Measurements from ENCODE around the gene PCDHB7. TPM values are rescaled to one million over a fixed set of nuclear protein-coding genes. Genes with fewer than 3 reads are reported as not detected.
"Not testable (repeated sequence)": the region's sequence is repeated elsewhere in the genome, so short reads cannot be mapped to it uniquely, and the experiment has no call there.

Gene PCDHB7
- total RNA-seq, 2 experiments from 2014 or later, result not detected

DNA sequence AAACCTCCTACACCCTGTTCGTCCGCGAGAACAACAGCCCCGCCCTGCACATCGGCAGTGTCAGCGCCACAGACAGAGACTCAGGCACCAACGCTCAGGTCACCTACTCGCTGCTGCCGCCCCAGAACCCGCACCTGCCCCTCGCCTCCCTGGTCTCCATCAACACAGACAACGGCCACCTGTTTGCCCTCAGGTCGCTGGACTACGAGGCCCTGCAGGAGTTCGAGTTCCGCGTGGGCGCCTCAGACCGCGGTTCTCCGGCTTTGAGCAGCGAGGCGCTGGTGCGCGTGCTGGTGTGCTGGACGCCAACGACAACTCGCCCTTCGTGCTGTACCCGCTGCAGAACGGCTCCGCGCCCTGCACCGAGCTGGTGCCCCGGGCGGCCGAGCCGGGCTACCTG, 15.1 kb upstream of the PCDHB7 start:
- H3K4me3 Mint-ChIP-seq; H3K27me3 Mint-ChIP-seq; H3K9me3 Mint-ChIP-seq (ENCODE audit: low read depth); DNase-seq; CTCF ChIA-PET; H3K27ac Mint-ChIP-seq; H3K36me3 Mint-ChIP-seq; ATAC-seq; H3K4me1 Mint-ChIP-seq: not testable (repeated sequence)

DNA sequence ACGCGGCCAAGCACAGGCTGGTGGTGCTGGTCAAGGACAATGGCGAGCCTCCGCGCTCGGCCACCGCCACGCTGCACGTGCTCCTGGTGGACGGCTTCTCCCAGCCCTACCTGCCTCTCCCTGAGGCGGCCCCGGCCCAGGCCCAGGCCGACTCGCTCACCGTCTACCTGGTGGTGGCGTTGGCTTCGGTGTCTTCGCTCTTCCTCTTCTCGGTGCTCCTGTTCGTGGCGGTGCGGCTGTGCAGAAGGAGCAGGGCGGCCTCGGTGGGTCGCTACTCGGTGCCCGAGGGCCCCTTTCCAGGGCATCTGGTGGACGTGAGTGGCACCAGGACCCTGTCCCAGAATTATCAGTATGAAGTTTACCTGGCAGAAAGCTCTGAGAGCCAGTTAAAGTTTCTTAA, 14.5 kb upstream of the PCDHB7 start:
- H3K27ac Mint-ChIP-seq; ATAC-seq; H3K9me3 Mint-ChIP-seq (ENCODE audit: low read depth); CTCF ChIA-PET; H3K4me1 Mint-ChIP-seq; H3K36me3 Mint-ChIP-seq; DNase-seq; H3K27me3 Mint-ChIP-seq; H3K4me3 Mint-ChIP-seq: not testable (repeated sequence)

DNA sequence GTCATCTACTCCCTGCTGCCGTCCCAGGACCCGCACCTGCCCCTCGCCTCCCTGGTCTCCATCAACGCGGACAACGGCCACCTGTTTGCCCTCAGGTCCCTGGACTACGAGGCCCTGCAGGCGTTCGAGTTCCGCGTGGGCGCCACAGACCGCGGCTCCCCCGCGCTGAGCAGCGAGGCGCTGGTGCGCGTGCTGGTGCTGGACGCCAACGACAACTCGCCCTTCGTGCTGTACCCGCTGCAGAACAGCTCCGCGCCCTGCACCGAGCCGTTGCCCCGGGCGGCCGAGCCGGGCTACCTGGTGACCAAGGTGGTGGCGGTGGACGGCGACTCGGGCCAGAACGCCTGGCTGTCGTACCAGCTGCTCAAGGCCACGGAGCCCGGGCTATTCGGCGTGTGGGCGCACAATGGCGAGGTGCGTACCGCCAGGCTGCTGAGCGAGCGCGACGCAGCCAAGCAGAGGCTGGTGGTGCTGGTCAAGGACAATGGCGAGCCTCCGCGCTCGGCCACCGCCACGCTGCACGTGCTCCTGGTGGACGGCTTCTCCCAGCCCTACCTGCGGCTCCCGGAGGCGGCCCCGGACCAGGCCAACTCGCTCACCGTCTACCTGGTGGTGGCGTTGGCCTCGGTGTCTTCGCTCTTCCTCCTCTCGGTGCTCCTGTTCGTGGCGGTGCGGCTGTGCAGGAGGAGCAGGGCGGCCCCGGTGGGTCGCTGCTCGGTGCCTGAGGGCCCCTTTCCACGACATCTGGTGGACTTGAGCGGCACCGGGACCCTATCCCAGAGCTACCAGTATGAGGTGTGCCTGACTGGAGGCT, 2.1 kb downstream of the PCDHB7 start:
- CTCF ChIA-PET; H3K36me3 Mint-ChIP-seq; H3K4me1 Mint-ChIP-seq; H3K27me3 Mint-ChIP-seq; H3K27ac Mint-ChIP-seq; DNase-seq; ATAC-seq; H3K4me3 Mint-ChIP-seq; H3K9me3 Mint-ChIP-seq (ENCODE audit: low read depth): not testable (repeated sequence)

DNA sequence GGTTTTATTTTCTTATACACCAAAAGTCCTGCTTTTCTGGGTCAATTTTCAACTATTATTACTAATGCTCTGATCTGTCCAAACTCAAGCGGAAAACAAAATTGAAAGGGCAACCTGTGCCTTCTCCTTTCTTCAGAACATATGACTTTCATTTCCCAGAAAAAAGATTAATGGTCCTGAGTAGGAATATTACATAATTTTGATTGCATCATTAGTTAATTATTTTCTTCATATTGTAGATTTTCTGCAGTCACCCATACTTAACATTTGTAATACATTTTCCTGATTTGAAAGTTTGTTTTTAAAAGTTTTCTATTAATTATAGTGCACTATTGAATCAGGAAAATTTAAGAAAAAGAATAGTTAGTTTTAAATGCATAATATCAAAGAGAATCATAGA, 3.5 kb downstream of the PCDHB7 start:
- no peak overlapping the region for H3K27ac Mint-ChIP-seq
- no peaks in the 10 kb centered on the region for H3K4me1 Mint-ChIP-seq
- DNase-seq, result no peak
- ATAC-seq, result no peak
- H3K4me3 Mint-ChIP-seq, result no peak overlapping the region
- peaks cover 9% of the 10 kb centered on the region for H3K9me3 Mint-ChIP-seq (ENCODE audit: low read depth)
- peaks cover 3% of the 10 kb centered on the region for H3K36me3 Mint-ChIP-seq
- H3K27me3 Mint-ChIP-seq, result peaks cover 5% of the 10 kb centered on the region
- CTCF ChIA-PET, result no interaction called here

DNA sequence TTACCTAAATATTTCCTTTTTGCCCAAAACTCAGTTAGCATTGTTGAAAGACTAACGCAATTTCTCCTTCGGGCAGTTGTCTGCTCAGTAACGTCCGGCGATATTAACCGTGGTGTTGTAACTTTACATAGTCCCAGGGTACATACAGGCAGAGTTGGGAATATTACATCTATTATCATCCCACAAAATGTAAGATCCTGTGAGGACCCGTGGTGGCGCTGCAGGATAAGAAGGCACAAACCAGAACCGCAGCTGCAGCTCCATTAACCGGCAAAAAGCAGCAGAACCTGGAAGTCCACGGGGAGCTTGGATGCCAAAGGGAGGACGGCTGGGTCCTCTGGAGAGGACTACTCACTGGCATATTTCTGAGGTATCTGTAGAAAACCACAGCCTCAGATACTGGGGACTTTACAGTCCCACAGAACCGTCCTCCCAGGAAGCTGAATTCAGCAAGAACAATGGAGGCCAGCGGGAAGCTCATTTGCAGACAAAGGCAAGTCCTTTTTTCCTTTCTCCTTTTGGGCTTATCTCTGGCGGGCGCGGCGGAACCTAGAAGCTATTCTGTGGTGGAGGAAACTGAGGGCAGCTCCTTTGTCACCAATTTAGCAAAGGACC, 5.2 kb downstream of the PCDHB7 start, which contains the start of gene PCDHB8:
PCDHB8 (plus strand) TSS at position 214 of the 615 bp plus-strand sequence; CDS start at position 459, 245 bp downstream.
- CTCF ChIA-PET, result interaction anchor here (0.8 to 1.1 kb wide), 3 partner anchors 189 to 336 kb away, joined by 3 read pairs; no protein-coding TSS in a partner anchor
- ATAC-seq, result not testable (repeated sequence)

DNA sequence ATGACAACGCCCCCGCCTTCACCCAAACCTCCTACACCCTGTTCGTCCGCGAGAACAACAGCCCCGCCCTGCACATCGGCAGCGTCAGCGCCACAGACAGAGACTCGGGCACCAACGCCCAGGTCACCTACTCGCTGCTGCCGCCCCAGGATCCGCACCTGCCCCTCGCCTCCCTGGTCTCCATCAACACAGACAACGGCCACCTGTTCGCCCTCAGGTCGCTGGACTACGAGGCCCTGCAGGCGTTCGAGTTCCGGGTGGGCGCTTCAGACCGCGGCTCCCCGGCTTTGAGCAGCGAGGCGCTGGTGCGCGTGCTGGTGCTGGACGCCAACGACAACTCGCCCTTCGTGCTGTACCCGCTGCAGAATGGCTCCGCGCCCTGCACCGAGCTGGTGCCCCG, 6.9 kb downstream of the PCDHB7 start:
- H3K27ac Mint-ChIP-seq; CTCF ChIA-PET; ATAC-seq; H3K9me3 Mint-ChIP-seq (ENCODE audit: low read depth); H3K4me1 Mint-ChIP-seq; DNase-seq; H3K4me3 Mint-ChIP-seq; H3K36me3 Mint-ChIP-seq: not testable (repeated sequence)
- H3K27me3 Mint-ChIP-seq, result peaks cover 11% of the 10 kb centered on the region

More for the DNA sequence above, 5.2 kb downstream of the PCDHB7 start, which contains the start of gene PCDHB8:
- not testable (repeated sequence) for H3K9me3 Mint-ChIP-seq (ENCODE audit: low read depth); H3K27ac Mint-ChIP-seq; H3K36me3 Mint-ChIP-seq; H3K4me3 Mint-ChIP-seq; DNase-seq; H3K4me1 Mint-ChIP-seq
- H3K27me3 Mint-ChIP-seq, result peaks cover 11% of the 10 kb centered on the region

DNA sequence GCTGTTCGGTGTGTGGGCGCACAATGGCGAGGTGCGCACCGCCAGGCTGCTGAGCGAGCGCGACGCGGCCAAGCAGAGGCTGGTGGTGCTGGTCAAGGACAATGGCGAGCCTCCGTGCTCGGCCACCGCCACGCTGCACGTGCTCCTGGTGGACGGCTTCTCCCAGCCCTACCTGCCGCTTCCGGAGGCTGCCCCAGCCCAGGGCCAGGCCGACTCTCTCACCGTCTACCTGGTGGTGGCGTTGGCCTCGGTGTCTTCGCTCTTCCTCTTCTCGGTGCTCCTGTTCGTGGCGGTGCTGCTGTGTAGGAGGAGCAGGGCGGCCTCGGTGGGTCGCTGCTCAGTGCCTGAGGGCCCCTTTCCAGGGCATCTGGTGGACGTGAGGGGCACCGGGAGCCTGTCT, 7.4 kb downstream of the PCDHB7 start:
- CTCF ChIA-PET; ATAC-seq; H3K9me3 Mint-ChIP-seq (ENCODE audit: low read depth); H3K36me3 Mint-ChIP-seq; H3K4me1 Mint-ChIP-seq; H3K4me3 Mint-ChIP-seq; DNase-seq; H3K27ac Mint-ChIP-seq: not testable (repeated sequence)
- peaks cover 13% of the 10 kb centered on the region for H3K27me3 Mint-ChIP-seq

DNA sequence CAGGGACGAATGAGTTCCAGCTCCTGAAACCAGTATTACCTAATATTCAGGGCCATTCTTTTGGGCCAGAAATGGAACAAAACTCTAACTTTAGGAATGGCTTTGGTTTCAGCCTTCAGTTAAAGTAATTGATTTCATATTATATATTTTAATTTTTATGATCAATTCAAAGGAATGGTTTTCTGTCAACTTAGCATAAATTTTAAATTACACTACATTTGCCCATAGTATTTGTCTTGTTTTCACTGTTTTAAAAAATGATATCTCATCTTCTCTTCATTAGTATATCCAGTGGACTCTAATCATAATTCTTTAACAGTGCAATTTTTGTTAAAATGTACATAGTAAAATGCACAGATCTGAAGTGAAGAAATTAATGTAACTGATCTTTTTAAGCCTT, 7.9 kb downstream of the PCDHB7 start:
- no peak overlapping the region for H3K27ac Mint-ChIP-seq
- ATAC-seq (no peak), DNase-seq (no peak)
- no peaks in the 10 kb centered on the region for H3K36me3 Mint-ChIP-seq
- no peak overlapping the region for H3K4me3 Mint-ChIP-seq
- CTCF ChIA-PET, result no interaction called here
- peaks cover 6% of the 10 kb centered on the region for H3K9me3 Mint-ChIP-seq (ENCODE audit: low read depth)
- no peaks in the 10 kb centered on the region for H3K4me1 Mint-ChIP-seq
- peaks cover 10% of the 10 kb centered on the region for H3K27me3 Mint-ChIP-seq

DNA sequence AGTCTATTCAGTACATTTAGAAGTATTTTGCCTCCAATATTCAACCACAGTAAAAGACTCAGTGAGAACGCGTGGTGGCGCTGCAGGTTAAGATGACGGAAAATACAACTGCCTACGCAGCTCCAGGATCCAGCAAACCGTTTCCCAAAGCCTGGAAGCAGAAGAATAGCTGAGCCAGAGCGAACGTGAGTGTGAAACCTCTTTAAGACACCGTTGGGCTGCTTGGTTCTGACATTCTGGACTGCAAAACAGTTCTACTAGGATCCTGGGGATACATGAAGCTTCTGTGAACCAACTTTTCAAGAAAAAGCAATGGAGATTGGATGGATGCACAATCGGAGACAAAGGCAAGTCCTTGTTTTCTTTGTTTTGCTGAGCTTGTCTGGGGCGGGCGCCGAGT, 9.8 kb downstream of the PCDHB7 start, which contains the start of gene PCDHB16:
PCDHB16 (plus strand) TSS at position 140 of the 400 bp plus-strand sequence; CDS start at position 313, 173 bp downstream.
- Mint-ChIP-seq H3K4me1 (no peaks in the 10 kb centered on the region), H3K27ac (no peak within 1 kb of the TSS), H3K4me3 (no peak within 1 kb of the TSS), H3K27me3 (peaks cover 10% of the 10 kb centered on the region), H3K36me3 (no peaks in the 10 kb centered on the region), H3K9me3 (ENCODE audit: low read depth) (peaks cover 6% of the 10 kb centered on the region)
- no peak for DNase-seq
- ATAC-seq, result no peak
- CTCF ChIA-PET, result no interaction called here

DNA sequence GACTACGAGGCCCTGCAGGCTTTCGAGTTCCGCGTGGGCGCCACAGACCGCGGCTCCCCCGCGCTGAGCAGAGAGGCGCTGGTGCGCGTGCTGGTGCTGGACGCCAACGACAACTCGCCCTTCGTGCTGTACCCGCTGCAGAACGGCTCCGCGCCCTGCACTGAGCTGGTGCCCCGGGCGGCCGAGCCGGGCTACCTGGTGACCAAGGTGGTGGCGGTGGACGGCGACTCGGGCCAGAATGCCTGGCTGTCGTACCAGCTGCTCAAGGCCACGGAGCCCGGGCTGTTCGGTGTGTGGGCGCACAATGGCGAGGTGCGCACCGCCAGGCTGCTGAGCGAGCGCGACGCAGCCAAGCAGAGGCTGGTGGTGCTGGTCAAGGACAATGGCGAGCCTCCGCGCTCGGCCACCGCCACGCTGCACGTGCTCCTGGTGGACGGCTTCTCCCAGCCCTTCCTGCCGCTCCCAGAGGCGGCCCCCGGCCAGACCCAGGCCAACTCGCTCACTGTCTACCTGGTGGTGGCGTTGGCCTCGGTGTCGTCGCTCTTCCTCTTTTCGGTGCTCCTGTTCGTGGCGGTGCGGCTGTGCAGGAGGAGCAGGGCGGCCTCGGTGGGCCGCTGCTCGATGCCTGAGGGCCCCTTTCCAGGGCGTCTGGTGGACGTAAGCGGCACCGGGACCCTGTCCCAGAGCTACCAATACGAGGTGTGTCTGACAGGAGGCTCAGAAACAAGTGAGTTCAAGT, 11.8 kb downstream of the PCDHB7 start:
- CTCF ChIA-PET; H3K9me3 Mint-ChIP-seq (ENCODE audit: low read depth); ATAC-seq: not testable (repeated sequence)

DNA sequence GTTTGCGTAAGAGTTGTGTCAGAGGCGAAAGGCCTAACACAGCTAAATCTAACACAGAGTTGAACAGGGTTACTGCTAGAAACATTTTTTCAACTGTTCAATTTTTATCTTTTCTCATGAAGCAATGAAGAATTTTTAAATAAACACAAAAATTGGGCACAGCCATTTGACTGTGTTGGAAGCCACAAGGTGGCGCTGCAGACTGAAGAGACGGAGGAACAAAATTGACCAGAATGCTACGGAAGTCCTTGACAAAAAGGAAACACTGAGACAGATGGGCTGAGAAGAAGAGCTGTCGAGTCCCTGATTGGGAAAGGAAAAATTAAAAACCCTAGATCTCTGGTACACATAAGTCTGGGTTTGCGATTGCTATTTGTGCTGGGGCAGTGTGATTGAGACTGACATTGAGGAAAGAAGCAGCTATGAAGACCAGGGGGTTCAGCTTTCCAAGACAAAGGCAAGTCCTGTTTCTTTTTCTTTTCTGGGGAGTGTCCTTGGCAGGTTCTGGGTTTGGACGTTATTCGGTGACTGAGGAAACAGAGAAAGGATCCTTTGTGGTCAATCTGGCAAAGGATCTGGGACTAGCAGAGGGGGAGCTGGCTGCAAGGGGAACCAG, 14.6 kb downstream of the PCDHB7 start, which contains the start of gene PCDHB9:
PCDHB9 (plus strand) TSS at position 265 of the 616 bp plus-strand sequence; CDS start at position 423, 158 bp downstream.
- Mint-ChIP-seq H3K36me3 (peaks cover 2% of the 10 kb centered on the region), H3K27ac (no peak within 1 kb of the TSS), H3K27me3 (peaks cover 15% of the 10 kb centered on the region), H3K4me3 (no peak within 1 kb of the TSS), H3K4me1 (no peaks in the 10 kb centered on the region), H3K9me3 (ENCODE audit: low read depth) (peaks cover 11% of the 10 kb centered on the region)
- DNase-seq (no peak), ATAC-seq (no peak)
- CTCF ChIA-PET, result interaction anchor here (1.4 to 1.5 kb wide), 2 partner anchors 13 to 377 kb away, joined by 3 to 5 read pairs; no protein-coding TSS in a partner anchor

More for the DNA sequence above, 11.8 kb downstream of the PCDHB7 start:
- not testable (repeated sequence) for H3K4me1 Mint-ChIP-seq, H3K4me3 Mint-ChIP-seq, DNase-seq, H3K27ac Mint-ChIP-seq, H3K36me3 Mint-ChIP-seq
- H3K27me3 Mint-ChIP-seq, result peaks cover 13% of the 10 kb centered on the region

DNA sequence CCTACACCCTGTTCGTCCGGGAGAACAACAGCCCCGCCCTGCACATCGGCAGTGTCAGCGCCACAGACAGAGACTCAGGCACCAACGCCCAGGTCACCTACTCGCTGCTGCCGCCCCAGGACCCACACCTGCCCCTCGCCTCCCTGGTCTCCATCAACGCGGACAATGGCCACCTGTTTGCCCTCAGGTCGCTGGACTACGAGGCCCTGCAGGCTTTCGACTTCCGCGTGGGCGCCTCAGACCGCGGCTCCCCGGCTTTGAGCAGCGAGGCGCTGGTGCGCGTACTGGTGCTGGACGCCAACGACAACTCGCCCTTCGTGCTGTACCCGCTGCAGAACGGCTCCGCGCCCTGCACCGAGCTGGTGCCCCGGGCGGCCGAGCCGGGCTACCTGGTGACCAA, 16.2 kb downstream of the PCDHB7 start:
- DNase-seq; H3K4me3 Mint-ChIP-seq; H3K4me1 Mint-ChIP-seq; H3K27ac Mint-ChIP-seq; H3K27me3 Mint-ChIP-seq; CTCF ChIA-PET; H3K9me3 Mint-ChIP-seq (ENCODE audit: low read depth); ATAC-seq; H3K36me3 Mint-ChIP-seq: not testable (repeated sequence)

DNA sequence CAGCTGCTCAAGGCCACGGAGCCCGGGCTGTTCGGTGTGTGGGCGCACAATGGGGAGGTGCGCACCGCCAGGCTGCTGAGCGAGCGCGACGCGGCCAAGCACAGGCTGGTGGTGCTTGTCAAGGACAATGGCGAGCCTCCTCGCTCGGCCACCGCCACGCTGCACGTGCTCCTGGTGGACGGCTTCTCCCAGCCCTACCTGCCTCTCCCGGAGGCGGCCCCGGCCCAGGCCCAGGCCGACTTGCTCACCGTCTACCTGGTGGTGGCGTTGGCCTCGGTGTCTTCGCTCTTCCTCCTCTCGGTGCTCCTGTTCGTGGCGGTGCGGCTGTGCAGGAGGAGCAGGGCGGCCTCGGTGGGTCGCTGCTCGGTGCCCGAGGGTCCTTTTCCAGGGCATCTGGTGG, 16.7 kb downstream of the PCDHB7 start:
- H3K36me3 Mint-ChIP-seq; DNase-seq; H3K4me1 Mint-ChIP-seq; H3K27ac Mint-ChIP-seq; CTCF ChIA-PET; H3K9me3 Mint-ChIP-seq (ENCODE audit: low read depth); ATAC-seq; H3K4me3 Mint-ChIP-seq; H3K27me3 Mint-ChIP-seq: not testable (repeated sequence)
